C4-2B (cell line): ENCODE data around the gene RRP12.

Source experiments
- ZFX ChIP-seq: fragments of 450-650 bp; IDR thresholded peaks from 2 replicates; pipeline ENCODE4 v1.6.1; 2017
- TF ChIP-seq, protein P1 (sequence below): fragments of 450-650 bp; conservative IDR thresholded peaks from 2 replicates; pipeline ENCODE4 v1.5.1; 2017; ENCODE audit warnings: mild to moderate bottlenecking

DNA sequence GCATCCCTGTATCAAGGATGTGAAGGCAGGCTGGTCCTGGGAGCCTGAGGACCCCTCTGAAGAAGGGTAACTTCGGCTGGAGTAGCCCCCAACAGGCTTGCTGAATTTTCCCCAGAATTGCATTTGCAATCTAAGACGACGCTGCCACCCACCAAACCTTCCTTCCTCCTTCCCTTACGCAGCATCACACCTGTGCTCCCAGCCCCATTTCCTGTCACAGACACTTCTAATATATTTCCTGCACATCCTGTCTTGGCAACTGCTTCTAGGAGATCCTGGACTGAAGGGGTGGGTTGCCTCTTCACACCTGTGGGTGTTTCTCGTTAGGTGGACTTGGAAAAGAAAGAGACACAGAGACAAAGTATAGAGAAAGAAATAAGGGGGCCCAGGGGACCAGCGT, 15.4 kb upstream of the RRP12 start:
- TF ChIP-seq, protein P1, sequence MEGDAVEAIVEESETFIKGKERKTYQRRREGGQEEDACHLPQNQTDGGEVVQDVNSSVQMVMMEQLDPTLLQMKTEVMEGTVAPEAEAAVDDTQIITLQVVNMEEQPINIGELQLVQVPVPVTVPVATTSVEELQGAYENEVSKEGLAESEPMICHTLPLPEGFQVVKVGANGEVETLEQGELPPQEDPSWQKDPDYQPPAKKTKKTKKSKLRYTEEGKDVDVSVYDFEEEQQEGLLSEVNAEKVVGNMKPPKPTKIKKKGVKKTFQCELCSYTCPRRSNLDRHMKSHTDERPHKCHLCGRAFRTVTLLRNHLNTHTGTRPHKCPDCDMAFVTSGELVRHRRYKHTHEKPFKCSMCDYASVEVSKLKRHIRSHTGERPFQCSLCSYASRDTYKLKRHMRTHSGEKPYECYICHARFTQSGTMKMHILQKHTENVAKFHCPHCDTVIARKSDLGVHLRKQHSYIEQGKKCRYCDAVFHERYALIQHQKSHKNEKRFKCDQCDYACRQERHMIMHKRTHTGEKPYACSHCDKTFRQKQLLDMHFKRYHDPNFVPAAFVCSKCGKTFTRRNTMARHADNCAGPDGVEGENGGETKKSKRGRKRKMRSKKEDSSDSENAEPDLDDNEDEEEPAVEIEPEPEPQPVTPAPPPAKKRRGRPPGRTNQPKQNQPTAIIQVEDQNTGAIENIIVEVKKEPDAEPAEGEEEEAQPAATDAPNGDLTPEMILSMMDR = no peak
- no peak for TF ChIP-seq ZFX
